ENCODE measurements around the gene TNFRSF1B.

Gene TNFRSF1B

GRCh38 chr1:12208764-12209494 is 42.1 kb downstream of the TNFRSF1B start (continued):
- TF ChIP-seq PRDM4 (tag by site-specific recombination; IDR thresholded peaks at IDR 0.05) (no peak), ZNF404 (tag by site-specific recombination; IDR thresholded peaks at IDR 0.05) (no peak), ZNF138 (tag by site-specific recombination; IDR thresholded peaks at IDR 0.05; ENCODE audit: borderline replicate concordance) (no peak), IKZF3 (tag by site-specific recombination; IDR thresholded peaks at IDR 0.05) (no peak), HOXC10 (CRISPR knock-in tag; IDR thresholded peaks at IDR 0.05) (no peak), ZFHX2 (tag by site-specific recombination; conservative IDR thresholded peaks at IDR 0.05) (0 out of 2 replicates have a peak, but pooled peaks have one; percentile 21), ZNF747 (tag by site-specific recombination; IDR thresholded peaks at IDR 0.05) (no peak), ZFP37 (tag by site-specific recombination; IDR thresholded peaks at IDR 0.05) (0 out of 2 replicates have a peak, but pooled peaks have one; percentile 39), ZNF548 (tag by site-specific recombination; IDR thresholded peaks at IDR 0.05) (no peak), ZNF654 (tag by site-specific recombination; IDR thresholded peaks at IDR 0.05; ENCODE audit: low read depth) (peak; percentile 79), ZEB2 (tag by site-specific recombination; IDR thresholded peaks at IDR 0.05) (no peak), ZNF580 (tag by site-specific recombination; IDR thresholded peaks at IDR 0.05) (no peak), PRDM10 (tag by site-specific recombination; IDR thresholded peaks at IDR 0.05) (no peak), EGR2 (tag by site-specific recombination; IDR thresholded peaks at IDR 0.05; ENCODE audit: low read depth) (no peak), ZNF155 (tag by site-specific recombination; IDR thresholded peaks at IDR 0.05) (no peak), ZNF561 (tag by site-specific recombination; IDR thresholded peaks at IDR 0.05; ENCODE audit: borderline replicate concordance) (no peak), ZNF280D (tag by site-specific recombination; IDR thresholded peaks at IDR 0.05) (no peak), ZNF24 (tag by site-specific recombination; IDR thresholded peaks at IDR 0.05) (no peak), ZNF148 (tag by site-specific recombination; IDR thresholded peaks at IDR 0.05; ENCODE audit: borderline replicate concordance) (no peak), ZNF624 (tag by site-specific recombination; IDR thresholded peaks at IDR 0.05) (no peak), ZNF521 (tag by site-specific recombination; IDR thresholded peaks at IDR 0.05) (no peak), SCRT2 (tag by site-specific recombination; IDR thresholded peaks at IDR 0.05) (peak; percentile 36; the same call in 1 of the 2 replicates), PRDM6 (tag by site-specific recombination; IDR thresholded peaks at IDR 0.05) (no peak), KLF9 (tag by site-specific recombination; IDR thresholded peaks at IDR 0.05; ENCODE audit: low read depth) (no peak), YY1 (tag by site-specific recombination; IDR thresholded peaks at IDR 0.05) (0 out of 2 replicates have a peak, but pooled peaks have one; percentile 19)

Data from HEK293 (cell line).